OCI-LY7 (cell line): ENCODE results near the gene HOXC9.

Source experiments
- EZH2phosphoT487 ChIP-seq: fragments of 200-600 bp; sonication (generic); IDR thresholded peaks from 2 replicates; pipeline ENCODE4 v1.6.1; 2018; ENCODE audit warnings: low read depth, borderline replicate concordance, mild to moderate bottlenecking, mixed run types, antibody characterized with exemption, low read length, moderate library complexity, mixed read lengths
- TF ChIP-seq, protein P1 (sequence below): fragments of 200-600 bp; sonication (generic); conservative IDR thresholded peaks from 2 replicates; pipeline ENCODE4 v1.5.1; 2014; ENCODE audit warnings: mild to moderate bottlenecking, antibody characterized with exemption, low read length, moderate library complexity, mixed read lengths

DNA sequence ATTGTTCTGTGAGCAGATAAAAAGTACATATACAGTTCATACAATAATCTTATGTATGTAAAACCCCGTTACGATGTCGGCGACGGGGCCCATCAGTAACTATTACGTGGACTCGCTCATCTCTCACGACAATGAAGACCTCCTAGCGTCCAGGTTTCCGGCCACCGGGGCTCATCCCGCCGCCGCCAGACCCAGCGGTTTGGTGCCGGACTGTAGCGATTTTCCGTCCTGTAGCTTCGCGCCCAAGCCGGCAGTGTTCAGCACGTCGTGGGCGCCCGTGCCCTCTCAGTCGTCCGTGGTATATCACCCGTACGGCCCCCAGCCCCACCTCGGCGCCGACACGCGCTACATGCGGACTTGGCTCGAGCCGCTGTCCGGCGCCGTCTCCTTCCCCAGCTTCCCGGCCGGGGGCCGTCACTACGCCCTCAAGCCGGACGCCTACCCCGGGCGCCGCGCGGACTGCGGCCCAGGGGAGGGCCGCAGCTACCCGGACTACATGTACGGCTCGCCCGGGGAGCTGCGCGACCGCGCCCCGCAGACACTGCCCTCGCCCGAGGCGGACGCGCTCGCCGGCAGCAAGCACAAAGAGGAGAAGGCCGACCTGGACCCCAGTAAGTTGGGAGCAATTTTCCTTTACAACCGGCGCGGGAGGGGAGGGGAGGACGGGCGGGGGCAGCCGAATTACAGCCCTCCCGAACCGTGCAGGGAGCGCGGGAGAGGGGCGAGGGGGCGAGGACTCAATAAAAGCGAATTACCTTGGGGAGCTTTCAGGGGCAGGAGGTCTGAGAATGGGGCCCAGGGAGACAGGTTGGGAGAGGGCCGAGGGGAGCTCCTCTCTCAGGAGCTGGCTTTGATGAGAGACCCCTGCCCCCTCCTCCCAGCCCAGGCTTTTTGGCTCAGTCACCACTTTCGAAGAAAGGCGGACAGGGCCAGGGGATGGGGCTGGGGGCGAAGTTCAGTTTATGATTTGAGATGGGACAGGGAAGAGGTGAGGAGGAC lies at the start of gene HOXC9:
- TF ChIP-seq, protein P1, sequence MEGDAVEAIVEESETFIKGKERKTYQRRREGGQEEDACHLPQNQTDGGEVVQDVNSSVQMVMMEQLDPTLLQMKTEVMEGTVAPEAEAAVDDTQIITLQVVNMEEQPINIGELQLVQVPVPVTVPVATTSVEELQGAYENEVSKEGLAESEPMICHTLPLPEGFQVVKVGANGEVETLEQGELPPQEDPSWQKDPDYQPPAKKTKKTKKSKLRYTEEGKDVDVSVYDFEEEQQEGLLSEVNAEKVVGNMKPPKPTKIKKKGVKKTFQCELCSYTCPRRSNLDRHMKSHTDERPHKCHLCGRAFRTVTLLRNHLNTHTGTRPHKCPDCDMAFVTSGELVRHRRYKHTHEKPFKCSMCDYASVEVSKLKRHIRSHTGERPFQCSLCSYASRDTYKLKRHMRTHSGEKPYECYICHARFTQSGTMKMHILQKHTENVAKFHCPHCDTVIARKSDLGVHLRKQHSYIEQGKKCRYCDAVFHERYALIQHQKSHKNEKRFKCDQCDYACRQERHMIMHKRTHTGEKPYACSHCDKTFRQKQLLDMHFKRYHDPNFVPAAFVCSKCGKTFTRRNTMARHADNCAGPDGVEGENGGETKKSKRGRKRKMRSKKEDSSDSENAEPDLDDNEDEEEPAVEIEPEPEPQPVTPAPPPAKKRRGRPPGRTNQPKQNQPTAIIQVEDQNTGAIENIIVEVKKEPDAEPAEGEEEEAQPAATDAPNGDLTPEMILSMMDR: no peak
- no peak for TF ChIP-seq EZH2phosphoT487
